DMS153 treated with DMSO at 0.1 percent for 48 hours (cell line): ENCODE data around the gene RSAD1.
A peak's percentile ranks its signal among the peaks of the same experiment; 100 is the strongest.
"Not testable (repeated sequence)": the region's sequence is repeated elsewhere in the genome, so short reads cannot be mapped to it uniquely, and the experiment has no call there.

Experiments used
- DNase-seq: peaks from one replicate; lab custom pipeline; 2025; ENCODE audit not compliant: unreplicated experiment; lab: John Stamatoyannopoulos, UW

RSAD1 gene

GRCh38 chr17:50471009-50471905 is 7.4 kb upstream of the RSAD1 start:
- DNase-seq = no peak

- no peak for DNase-seq
These were observed 6.4 kb upstream of the RSAD1 start for GRCh38 chr17:50472286-50472685.

- not testable (repeated sequence) for DNase-seq
These were observed 5.9 kb upstream of the RSAD1 start for GRCh38 chr17:50472761-50473161.

GRCh38 chr17:50473901-50474300 is 4.8 kb upstream of the RSAD1 start:
- no peak for DNase-seq

- no peak for DNase-seq
These were observed 4.1 kb upstream of the RSAD1 start for GRCh38 chr17:50474523-50474922.

GRCh38 chr17:50475362-50475761 is 3.3 kb upstream of the RSAD1 start:
- DNase-seq = no peak

GRCh38 chr17:50475775-50476544 is 2.7 kb upstream of the RSAD1 start:
- not testable (repeated sequence) for DNase-seq

- no peak for DNase-seq
These were observed 1.9 kb upstream of the RSAD1 start for GRCh38 chr17:50476545-50477315.

GRCh38 chr17:50477976-50478375 is 684 bp upstream of the RSAD1 start:
- no peak for DNase-seq

GRCh38 chr17:50479522-50480141 is 972 bp downstream of the RSAD1 start:
- peak; percentile 48 for DNase-seq

- no peak for DNase-seq
These were observed 1.6 kb downstream of the RSAD1 start for GRCh38 chr17:50480142-50480764.

- DNase-seq = no peak
These were observed 2.3 kb downstream of the RSAD1 start for GRCh38 chr17:50480854-50481490.

GRCh38 chr17:50481648-50482047 is 3.0 kb downstream of the RSAD1 start:
- no peak for DNase-seq

GRCh38 chr17:50482110-50482509 is 3.5 kb downstream of the RSAD1 start:
- DNase-seq = no peak

GRCh38 chr17:50482516-50482915 is 3.9 kb downstream of the RSAD1 start:
- peak; percentile 17 for DNase-seq

GRCh38 chr17:50483266-50483665 is 4.6 kb downstream of the RSAD1 start:
- DNase-seq = no peak

GRCh38 chr17:50484386-50485155 is 5.9 kb downstream of the RSAD1 start:
- no peak for DNase-seq

- DNase-seq = no peak
These were observed 8.8 kb downstream of the RSAD1 start for GRCh38 chr17:50487213-50488096.
